ENCODE measurements around the gene MYH16. TPM values are rescaled to one million over a fixed set of nuclear protein-coding genes. Genes with fewer than 3 reads are reported as not detected.
A peak's percentile ranks its signal among the peaks of the same experiment; 100 is the strongest.
"Not testable (repeated sequence)": the region's sequence is repeated elsewhere in the genome, so short reads cannot be mapped to it uniquely, and the experiment has no call there.

MYH16 gene
- total and polyA plus RNA-seq, 7 donors: not detected

DNA sequence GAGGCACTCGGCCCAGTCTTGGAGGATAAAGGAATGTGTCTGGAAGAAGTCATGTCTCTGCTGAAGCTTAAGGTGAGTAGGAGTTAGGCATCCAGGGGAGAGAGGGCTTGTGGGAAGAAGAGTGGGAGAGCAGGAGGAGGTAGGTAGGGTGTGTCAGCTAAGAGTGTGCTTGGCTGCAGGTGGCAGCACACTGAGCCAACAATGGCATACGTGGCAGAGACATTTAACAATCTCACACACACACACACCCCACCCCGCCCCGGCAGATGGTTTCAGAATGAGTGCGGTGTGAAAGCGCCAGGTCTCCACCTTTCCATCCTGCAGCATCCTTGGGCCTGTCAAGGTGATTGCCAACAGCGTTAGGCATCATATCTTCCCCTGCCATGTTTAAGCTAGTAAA is 41.9 kb downstream of the MYH16 start:
- DNase-seq: no peak
- no peak for TF ChIP-seq CTCF (IDR thresholded peaks at IDR 0.05)
- Histone ChIP-seq H3K36me3 (ENCODE audit: insufficient read depth in 1 of 2, low read depth in 1 of 2) (no peaks in the 10 kb centered on the region), H3K4me3 (no peak overlapping the region), H3K27me3 (ENCODE audit: insufficient read depth in 3 of 3, low read length in 2 of 3) (no peaks in the 10 kb centered on the region), H3K27ac (no peak overlapping the region), H3K9me3 (peaks cover 4% of the 10 kb centered on the region), H3K4me1 (no peaks in the 10 kb centered on the region)
- WGBS, 3 donors: 78 to 87% (median 84%) methylated on average over 7 of the region's 7 CpGs
- no peak for ATAC-seq
- intact Hi-C loops (cut with DNase I): loop anchor here in 1 of 2 donors (10.0 kb wide), 1 partner anchor 170 kb away; the partner anchor contains the start of gene SMURF1

- no peak for TF ChIP-seq CTCF (IDR thresholded peaks at IDR 0.05)
- DNase-seq: no peak
- H3K4me3 ChIP-seq: no peak overlapping the region
- no peak for ATAC-seq
- 44 to 58% (median 56%) methylated on average over 4 of the region's 4 CpGs for WGBS, 3 donors
- intact Hi-C loops (cut with DNase I): no loop called here
- H3K27ac ChIP-seq: no peak overlapping the region
- no peaks in the 10 kb centered on the region for H3K27me3 ChIP-seq (ENCODE audit: insufficient read depth in 3 of 3, low read length in 2 of 3)
- no peaks in the 10 kb centered on the region for H3K4me1 ChIP-seq
- H3K36me3 ChIP-seq (ENCODE audit: insufficient read depth in 1 of 2, low read depth in 1 of 2): no peaks in the 10 kb centered on the region
- no peaks in the 10 kb centered on the region for H3K9me3 ChIP-seq
Observed at GRCh38 chr7:99320371-99320770, 47.7 kb downstream of the MYH16 start.

DNA sequence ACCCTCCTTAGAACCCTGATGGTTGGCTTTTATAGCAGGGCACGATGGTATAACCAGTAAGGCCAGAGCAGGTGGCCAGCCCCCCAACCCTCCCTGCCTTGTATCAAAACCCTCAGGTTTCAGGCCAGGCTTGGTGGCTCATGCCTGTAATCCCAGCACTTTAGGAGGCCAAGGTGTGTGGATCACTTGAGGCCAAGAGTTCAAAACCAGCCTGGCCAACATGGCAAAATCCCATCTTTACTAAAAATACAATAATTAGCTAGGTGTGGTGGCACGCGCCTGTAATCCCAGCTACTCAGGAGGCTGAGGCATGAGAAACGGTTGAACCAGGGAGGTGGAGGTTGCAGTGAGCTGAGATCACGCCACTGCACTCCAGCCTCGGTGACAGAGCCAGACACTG is 50.0 kb downstream of the MYH16 start:
- H3K4me3 ChIP-seq; H3K36me3 ChIP-seq (ENCODE audit: insufficient read depth in 1 of 2, low read depth in 1 of 2); intact Hi-C loops (cut with DNase I); H3K9me3 ChIP-seq; H3K27me3 ChIP-seq (ENCODE audit: insufficient read depth in 3 of 3, low read length in 2 of 3); DNase-seq; H3K27ac ChIP-seq; ATAC-seq: not testable (repeated sequence)
- peaks cover 11% of the 10 kb centered on the region for H3K4me1 ChIP-seq
- WGBS, 3 donors: 89 to 91% (median 91%) methylated on average over 6 of the region's 6 CpGs

DNA sequence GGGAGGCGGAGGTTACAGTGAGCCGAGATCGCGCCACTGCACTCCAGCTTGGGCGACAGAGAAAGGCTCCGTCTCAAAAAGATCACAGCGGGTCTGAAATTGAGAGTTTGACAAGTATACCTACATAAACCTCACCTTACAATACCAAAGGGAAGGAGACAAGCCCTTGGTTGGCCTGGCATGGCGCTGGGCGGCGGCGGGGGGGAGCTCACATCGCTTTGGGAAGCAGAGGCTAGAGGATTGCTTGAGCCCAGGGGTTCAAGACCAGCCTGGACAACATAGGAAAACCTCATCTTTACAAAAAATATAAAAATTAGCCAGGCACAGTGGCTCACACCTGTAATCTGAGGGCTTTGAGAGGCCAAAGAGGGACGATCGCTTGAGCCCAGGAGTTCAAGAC is 51.9 kb downstream of the MYH16 start:
- 97 to 98% (median 98%) methylated on average over 14 of the region's 14 CpGs for WGBS, 3 donors
- Histone ChIP-seq H3K36me3 (ENCODE audit: insufficient read depth in 1 of 2, low read depth in 1 of 2) (no peaks in the 10 kb centered on the region), H3K27ac (no peak overlapping the region), H3K4me3 (peak overlapping the region; percentile 94), H3K27me3 (ENCODE audit: insufficient read depth in 3 of 3, low read length in 2 of 3) (no peaks in the 10 kb centered on the region), H3K4me1 (peaks cover 20% of the 10 kb centered on the region), H3K9me3 (no peaks in the 10 kb centered on the region)
- no peak for DNase-seq
- intact Hi-C loops (cut with DNase I): no loop called here
- ATAC-seq: no peak
- no peak for TF ChIP-seq CTCF (IDR thresholded peaks at IDR 0.05)

DNA sequence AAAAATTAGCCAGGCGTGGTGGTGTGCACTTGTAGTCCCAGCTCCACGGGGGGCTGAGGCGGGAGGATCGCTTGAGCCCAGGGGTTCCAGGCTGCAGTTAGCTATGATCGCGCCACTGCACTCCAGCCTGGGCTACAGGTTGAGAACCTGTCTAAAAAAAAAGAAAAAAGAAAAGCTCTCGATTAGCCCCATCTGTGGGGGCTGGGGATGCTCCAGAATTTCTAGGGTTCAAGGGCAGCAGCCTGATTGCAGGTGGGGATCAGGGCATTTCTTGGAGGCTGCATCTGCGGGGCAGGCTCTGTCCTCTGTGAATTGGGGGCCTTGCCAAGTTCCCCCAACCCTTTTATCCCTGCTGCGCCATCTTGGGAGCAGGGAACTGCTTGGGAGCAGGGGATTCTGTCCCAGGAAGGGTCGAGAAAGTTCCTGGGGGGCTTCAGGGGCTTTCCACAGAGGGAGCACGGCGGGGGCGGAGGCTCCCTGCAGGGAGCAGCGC is 52.4 kb downstream of the MYH16 start:
- WGBS, 3 donors: 25 to 29% (median 27%) methylated on average over 14 of the region's 14 CpGs
- peak in 3 of 4 donors; percentile 3 to 7 (median 4) for ATAC-seq
- Histone ChIP-seq H3K27ac (peak overlapping the region; percentile 90), H3K4me3 (peak overlapping the region; percentile 94), H3K9me3 (no peaks in the 10 kb centered on the region), H3K27me3 (ENCODE audit: insufficient read depth in 3 of 3, low read length in 2 of 3) (no peaks in the 10 kb centered on the region), H3K4me1 (peaks cover 25% of the 10 kb centered on the region), H3K36me3 (ENCODE audit: insufficient read depth in 1 of 2, low read depth in 1 of 2) (no peaks in the 10 kb centered on the region)
- TF ChIP-seq CTCF (IDR thresholded peaks at IDR 0.05): no peak
- no peak for DNase-seq
- intact Hi-C loops (cut with DNase I): no loop called here

Measured in psoas muscle (tissue), 8 donors.